DMS53 treated with DMSO at 0.1 percent for 48 hours (cell line): Measurements from ENCODE around the gene MARCHF3.
"Not testable (repeated sequence)": the region's sequence is repeated elsewhere in the genome, so short reads cannot be mapped to it uniquely, and the experiment has no call there.

Experiments used
- DNase-seq: peaks from one replicate; lab custom pipeline; 2025; ENCODE audit not compliant: unreplicated experiment; lab: John Stamatoyannopoulos, UW

Gene MARCHF3

GRCh38 chr5:127030259-127031146, at the start of gene MARCHF3:
TSS of gene MARCHF3 (minus strand) at chr5:127030558. CDS start at chr5:126918171, 112,387 bp downstream.
- peak; percentile 93 for DNase-seq

GRCh38 chr5:127079994-127080491, 49.7 kb upstream of the MARCHF3 start:
- DNase-seq, result no peak

GRCh38 chr5:127077366-127077765, 47.0 kb upstream of the MARCHF3 start:
- DNase-seq, result no peak

GRCh38 chr5:127076315-127077129, 46.2 kb upstream of the MARCHF3 start:
- no peak for DNase-seq

GRCh38 chr5:127074466-127074865, 44.1 kb upstream of the MARCHF3 start:
- DNase-seq, result no peak

GRCh38 chr5:127072861-127073846, 42.8 kb upstream of the MARCHF3 start, which contains the start of gene C5orf63:
TSS of gene C5orf63 (minus strand) at chr5:127073502. CDS start at chr5:127058995, 14,507 bp downstream.
- DNase-seq, result peak; percentile 60

GRCh38 chr5:127070243-127070642, 39.9 kb upstream of the MARCHF3 start:
- no peak for DNase-seq

- no peak for DNase-seq
Observed at GRCh38 chr5:127068493-127069214, 38.3 kb upstream of the MARCHF3 start.

- DNase-seq, result no peak
Observed at GRCh38 chr5:127066721-127067120, 36.4 kb upstream of the MARCHF3 start.

- DNase-seq, result no peak
Observed at GRCh38 chr5:127064253-127064840, 34.0 kb upstream of the MARCHF3 start.

GRCh38 chr5:127063257-127063913, 33.0 kb upstream of the MARCHF3 start:
- DNase-seq, result no peak

GRCh38 chr5:127061956-127062355, 31.6 kb upstream of the MARCHF3 start:
- DNase-seq, result no peak

GRCh38 chr5:127061537-127061936, 31.2 kb upstream of the MARCHF3 start:
- no peak for DNase-seq

GRCh38 chr5:127060470-127060985, 30.2 kb upstream of the MARCHF3 start:
- DNase-seq, result no peak

GRCh38 chr5:127056896-127057295, 26.5 kb upstream of the MARCHF3 start:
- no peak for DNase-seq

GRCh38 chr5:127055880-127056653, 25.7 kb upstream of the MARCHF3 start:
- DNase-seq, result no peak

- not testable (repeated sequence) for DNase-seq
Observed at GRCh38 chr5:127053551-127053950, 23.2 kb upstream of the MARCHF3 start.

GRCh38 chr5:127053049-127053448, 22.7 kb upstream of the MARCHF3 start:
- DNase-seq, result peak; percentile 26
